Esophagus squamous epithelium (tissue), 5 donors: Measurements from ENCODE around the gene NME3. TPM values are rescaled to one million over a fixed set of nuclear protein-coding genes. Genes with fewer than 3 reads are reported as not detected.

Source experiments
- DNase-seq: peaks from one replicate; lab custom pipeline; 2025; lab: John Stamatoyannopoulos, UW
- H3K27ac ChIP-seq, 4 donors: fragments of 200-600 bp; sonication (generic); one replicate each; pipeline ENCODE4 v1.5.1; 2016 to 2019; ENCODE audit warnings: mild to moderate bottlenecking in 1 of 4
- H3K27me3 ChIP-seq, 4 donors: fragments of 200-600 bp; sonication (generic); 1 replicate in 3 of 4; 2 replicates in 1 of 4; pipeline versions ENCODE4 v1.5.1 to v1.6.0; 2017 to 2021; ENCODE audit warnings: antibody characterized with exemption in 1 of 4
- H3K36me3 ChIP-seq, 3 donors: fragments of 200-600 bp; sonication (generic); one replicate each; pipeline ENCODE4 v1.5.1; 2016 to 2019
- H3K4me1 ChIP-seq, 3 donors: fragments of 200-600 bp; sonication (generic); one replicate each; pipeline ENCODE4 v1.5.1; 2017 to 2019
- H3K4me3 ChIP-seq, 4 donors: fragments of 200-600 bp; sonication (generic); 1 replicate in 3 of 4; 2 replicates in 1 of 4; pipeline ENCODE4 v1.5.1; 2016 to 2019; ENCODE audit warnings: mild to moderate bottlenecking in 2 of 4, moderate library complexity in 1 of 4
- H3K9me3 ChIP-seq, 3 donors: fragments of 200-600 bp; sonication (generic); one replicate each; pipeline ENCODE4 v1.5.1; 2016 to 2019
- POLR2A ChIP-seq, 4 donors: fragments of 450-650 bp; IDR thresholded peaks; one replicate each; pipeline ENCODE4 v1.6.1; 2017; ENCODE audit warnings: antibody characterized with exemption in 4 of 4, mild to moderate bottlenecking in 4 of 4, moderate library complexity in 3 of 4
- WGBS, 2 donors: methylation state at CpG; one replicate each; pipeline ENCODE4 v1.1.5; 2018; 5-methylcytosine and 5-hydroxymethylcytosine counted together
- intact Hi-C: fragments of 100-400 bp; cut with DNase I; formaldehyde crosslinking; loops from one replicate; pipeline ENCODE4 v1.15.0; 2022
- total RNA-seq, 4 donors: library from RNA; depleted of rRNA; stranded (reverse); fragments of >200 nt; gene quantifications; one replicate each; pipeline ENCODE4 v1.1.0, GENCODE V29; 2016
- TF ChIP-seq, protein P1 (sequence below), 6 experiments: fragments of 450-650 bp in 4 of 6; fragments of 200-600 bp in 2 of 6; sonication (generic) in 2 of 6; IDR thresholded peaks; one replicate each; pipeline ENCODE4 v1.5.1; 2016 to 2019; ENCODE audit warnings: antibody characterized with exemption in 6 of 6, mild to moderate bottlenecking in 4 of 6, moderate library complexity in 4 of 6
- donor health status: DM: yes; HTN: yes; CAD: no.

Gene NME3
- total RNA-seq, 4 donors from 2014 or later = 30.2 to 57.1 (median 53.6) TPM

DNA sequence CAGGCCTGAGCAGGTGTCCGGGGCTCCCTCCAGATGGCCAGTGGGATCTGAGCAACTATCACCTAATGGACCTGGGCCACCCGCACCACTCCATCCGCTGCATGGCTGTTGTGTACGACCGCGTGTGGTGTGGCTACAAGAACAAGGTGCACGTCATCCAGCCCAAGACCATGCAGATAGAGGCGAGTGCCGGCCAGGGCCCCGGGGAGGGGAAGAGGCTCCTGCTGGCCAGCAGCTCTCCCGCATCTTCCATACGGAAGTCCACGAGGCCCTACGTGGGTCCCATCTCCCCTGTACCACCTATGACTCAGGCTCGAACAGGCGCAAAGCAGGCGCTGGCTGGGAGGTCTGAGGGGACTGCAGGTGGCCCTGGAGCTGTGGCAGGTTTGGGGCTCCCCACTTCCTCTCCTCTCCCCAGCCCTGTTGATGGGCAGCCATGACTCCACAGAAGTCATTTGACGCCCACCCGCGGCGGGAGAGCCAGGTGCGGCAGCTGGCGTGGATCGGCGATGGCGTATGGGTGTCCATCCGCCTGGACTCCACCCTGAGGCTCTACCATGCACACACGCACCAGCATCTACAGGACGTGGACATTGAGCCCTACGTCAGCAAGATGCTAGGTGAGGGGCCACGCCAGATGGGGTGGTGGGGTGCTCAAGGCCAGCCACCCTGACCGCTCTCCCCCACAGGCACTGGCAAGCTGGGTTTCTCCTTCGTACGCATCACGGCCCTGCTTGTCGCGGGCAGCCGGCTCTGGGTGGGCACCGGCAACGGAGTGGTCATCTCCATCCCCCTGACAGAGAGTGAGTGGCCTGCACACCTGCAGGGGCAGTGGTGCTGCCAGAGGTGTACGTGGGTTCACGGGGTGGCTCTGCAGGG, 4.0 kb downstream of the NME3 start:
- peaks cover 14 to 64% (median 31%) of the 10 kb centered on the region in 3 donors for H3K4me1 ChIP-seq
- H3K36me3 ChIP-seq = peaks cover 35 to 75% (median 56%) of the 10 kb centered on the region in 3 donors
- H3K4me3 ChIP-seq = no peak overlapping the region
- DNase-seq = no peak
- TF ChIP-seq, protein P1, sequence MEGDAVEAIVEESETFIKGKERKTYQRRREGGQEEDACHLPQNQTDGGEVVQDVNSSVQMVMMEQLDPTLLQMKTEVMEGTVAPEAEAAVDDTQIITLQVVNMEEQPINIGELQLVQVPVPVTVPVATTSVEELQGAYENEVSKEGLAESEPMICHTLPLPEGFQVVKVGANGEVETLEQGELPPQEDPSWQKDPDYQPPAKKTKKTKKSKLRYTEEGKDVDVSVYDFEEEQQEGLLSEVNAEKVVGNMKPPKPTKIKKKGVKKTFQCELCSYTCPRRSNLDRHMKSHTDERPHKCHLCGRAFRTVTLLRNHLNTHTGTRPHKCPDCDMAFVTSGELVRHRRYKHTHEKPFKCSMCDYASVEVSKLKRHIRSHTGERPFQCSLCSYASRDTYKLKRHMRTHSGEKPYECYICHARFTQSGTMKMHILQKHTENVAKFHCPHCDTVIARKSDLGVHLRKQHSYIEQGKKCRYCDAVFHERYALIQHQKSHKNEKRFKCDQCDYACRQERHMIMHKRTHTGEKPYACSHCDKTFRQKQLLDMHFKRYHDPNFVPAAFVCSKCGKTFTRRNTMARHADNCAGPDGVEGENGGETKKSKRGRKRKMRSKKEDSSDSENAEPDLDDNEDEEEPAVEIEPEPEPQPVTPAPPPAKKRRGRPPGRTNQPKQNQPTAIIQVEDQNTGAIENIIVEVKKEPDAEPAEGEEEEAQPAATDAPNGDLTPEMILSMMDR (IDR thresholded peaks at IDR 0.05) = no peak
- TF ChIP-seq POLR2A (IDR thresholded peaks at IDR 0.05) = no peak
- 90 to 100% methylated on average over 2 to 4 of the region's 42 CpGs for WGBS, 2 donors
- intact Hi-C loops = no loop called here
- H3K9me3 ChIP-seq = no peaks in the 10 kb centered on the region
- H3K27ac ChIP-seq = no peak overlapping the region
- no peaks in the 10 kb centered on the region for H3K27me3 ChIP-seq

GRCh38 chr16:1766701-1767100, 4.6 kb downstream of the NME3 start:
- H3K36me3 ChIP-seq = peaks cover 37 to 82% (median 59%) of the 10 kb centered on the region in 3 donors
- H3K4me3 ChIP-seq = no peak overlapping the region

DNA sequence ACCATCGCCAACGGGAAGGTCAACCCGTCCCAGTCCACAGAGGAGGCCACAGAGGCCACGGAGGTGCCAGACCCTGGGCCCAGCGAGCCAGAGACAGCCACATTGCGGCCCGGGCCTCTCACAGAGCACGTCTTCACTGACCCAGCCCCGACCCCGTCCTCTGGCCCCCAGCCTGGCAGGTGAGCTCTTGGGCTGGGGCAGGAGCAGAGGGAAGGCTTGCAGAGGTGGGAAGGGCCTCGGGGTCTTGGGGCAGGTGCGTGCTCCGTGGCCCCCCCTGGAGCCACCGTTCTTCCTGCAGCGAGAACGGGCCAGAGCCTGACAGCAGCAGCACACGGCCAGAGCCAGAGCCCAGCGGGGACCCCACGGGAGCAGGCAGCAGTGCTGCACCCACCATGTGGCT, 5.1 kb downstream of the NME3 start:
- no peak for DNase-seq
- TF ChIP-seq POLR2A (IDR thresholded peaks at IDR 0.05) = no peak
- TF ChIP-seq, protein P1 (IDR thresholded peaks at IDR 0.05) = no peak
- peaks cover 37 to 86% (median 59%) of the 10 kb centered on the region in 3 donors for H3K36me3 ChIP-seq

More at GRCh38 chr16:1766701-1767100, 4.6 kb downstream of the NME3 start:
- DNase-seq = no peak
- 60% methylated on average over 1 of the region's 18 CpGs; no CpG with 5 or more reads in 1 of the 2 donors for WGBS, 2 donors
- Histone ChIP-seq H3K27ac (no peak overlapping the region), H3K4me1 (peaks cover 14 to 57% (median 24%) of the 10 kb centered on the region in 3 donors), H3K27me3 (no peaks in the 10 kb centered on the region), H3K9me3 (no peaks in the 10 kb centered on the region)
- TF ChIP-seq POLR2A (IDR thresholded peaks at IDR 0.05) = no peak
- intact Hi-C loops = no loop called here

DNA sequence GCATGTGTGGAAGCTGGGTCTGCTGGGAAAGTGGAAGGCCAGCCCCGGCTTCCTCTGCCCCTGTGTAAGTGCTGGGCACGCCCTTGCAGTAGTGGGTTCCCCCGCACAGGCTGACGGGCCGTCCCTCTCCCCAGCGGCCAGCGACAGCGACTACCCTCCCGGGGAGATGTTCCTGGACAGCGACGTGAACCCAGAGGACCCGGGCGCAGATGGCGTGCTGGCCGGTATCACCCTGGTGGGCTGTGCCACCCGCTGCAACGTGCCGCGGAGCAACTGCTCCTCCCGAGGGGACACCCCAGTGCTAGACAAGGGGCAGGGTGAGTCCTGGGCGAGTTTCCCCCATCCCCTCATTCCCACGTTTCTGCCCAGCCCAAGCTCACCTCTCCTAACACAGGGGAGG, 5.5 kb downstream of the NME3 start:
- H3K9me3 ChIP-seq = no peaks in the 10 kb centered on the region
- no CpG with 5 or more reads among the region's 22 CpGs for WGBS, 2 donors
- no peaks in the 10 kb centered on the region for H3K27me3 ChIP-seq
- no peak for DNase-seq
- H3K36me3 ChIP-seq = peaks cover 37 to 90% (median 62%) of the 10 kb centered on the region in 3 donors
- H3K4me3 ChIP-seq = no peak overlapping the region
- H3K27ac ChIP-seq = no peak overlapping the region
- peaks cover 14 to 48% (median 19%) of the 10 kb centered on the region in 3 donors for H3K4me1 ChIP-seq
- TF ChIP-seq POLR2A (IDR thresholded peaks at IDR 0.05) = no peak
- TF ChIP-seq, protein P1 (IDR thresholded peaks at IDR 0.05) = no peak
- intact Hi-C loops = no loop called here

More for the DNA sequence above, 5.1 kb downstream of the NME3 start:
- intact Hi-C loops = no loop called here
- Histone ChIP-seq H3K9me3 (no peaks in the 10 kb centered on the region), H3K4me1 (peaks cover 14 to 52% (median 21%) of the 10 kb centered on the region in 3 donors), H3K27ac (no peak overlapping the region), H3K4me3 (no peak overlapping the region), H3K27me3 (no peaks in the 10 kb centered on the region)
- WGBS, 2 donors = no CpG with 5 or more reads among the region's 19 CpGs

DNA sequence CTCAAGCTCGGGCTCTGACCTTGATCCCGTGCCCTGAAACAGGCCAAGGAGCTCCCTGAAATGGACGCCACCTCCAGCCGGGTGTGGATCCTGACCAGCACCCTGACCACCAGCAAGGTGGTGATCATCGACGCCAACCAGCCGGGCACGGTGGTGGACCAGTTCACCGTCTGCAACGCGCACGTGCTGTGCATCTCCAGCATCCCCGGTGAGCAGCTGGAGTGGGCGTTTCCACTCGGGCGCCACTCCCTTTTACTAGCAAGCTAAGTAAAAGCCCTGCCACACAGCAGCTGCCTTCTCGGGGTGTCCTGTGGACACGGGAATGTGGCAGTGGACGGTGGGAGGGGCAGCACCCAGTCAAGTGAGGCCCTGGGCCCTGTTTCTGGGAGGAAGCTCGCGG, 6.4 kb downstream of the NME3 start:
- Histone ChIP-seq H3K27me3 (no peaks in the 10 kb centered on the region), H3K9me3 (no peaks in the 10 kb centered on the region), H3K4me3 (no peak overlapping the region), H3K36me3 (peaks cover 43 to 99% (median 70%) of the 10 kb centered on the region in 3 donors), H3K27ac (no peak overlapping the region), H3K4me1 (peaks cover 8 to 40% (median 11%) of the 10 kb centered on the region in 3 donors)
- TF ChIP-seq POLR2A (IDR thresholded peaks at IDR 0.05) = no peak
- TF ChIP-seq, protein P1 (IDR thresholded peaks at IDR 0.05) = no peak
- intact Hi-C loops = no loop called here
- 100% methylated on average over 1 of the region's 21 CpGs for WGBS, 2 donors
- DNase-seq = no peak
